ENCODE data around the gene FIBCD1. TPM values are rescaled to one million over a fixed set of nuclear protein-coding genes. Genes with fewer than 3 reads are reported as not detected.

Gene FIBCD1
- total and polyA plus RNA-seq, 12 donors: 0.11 to 55.7 (median 18.3) TPM

DNA sequence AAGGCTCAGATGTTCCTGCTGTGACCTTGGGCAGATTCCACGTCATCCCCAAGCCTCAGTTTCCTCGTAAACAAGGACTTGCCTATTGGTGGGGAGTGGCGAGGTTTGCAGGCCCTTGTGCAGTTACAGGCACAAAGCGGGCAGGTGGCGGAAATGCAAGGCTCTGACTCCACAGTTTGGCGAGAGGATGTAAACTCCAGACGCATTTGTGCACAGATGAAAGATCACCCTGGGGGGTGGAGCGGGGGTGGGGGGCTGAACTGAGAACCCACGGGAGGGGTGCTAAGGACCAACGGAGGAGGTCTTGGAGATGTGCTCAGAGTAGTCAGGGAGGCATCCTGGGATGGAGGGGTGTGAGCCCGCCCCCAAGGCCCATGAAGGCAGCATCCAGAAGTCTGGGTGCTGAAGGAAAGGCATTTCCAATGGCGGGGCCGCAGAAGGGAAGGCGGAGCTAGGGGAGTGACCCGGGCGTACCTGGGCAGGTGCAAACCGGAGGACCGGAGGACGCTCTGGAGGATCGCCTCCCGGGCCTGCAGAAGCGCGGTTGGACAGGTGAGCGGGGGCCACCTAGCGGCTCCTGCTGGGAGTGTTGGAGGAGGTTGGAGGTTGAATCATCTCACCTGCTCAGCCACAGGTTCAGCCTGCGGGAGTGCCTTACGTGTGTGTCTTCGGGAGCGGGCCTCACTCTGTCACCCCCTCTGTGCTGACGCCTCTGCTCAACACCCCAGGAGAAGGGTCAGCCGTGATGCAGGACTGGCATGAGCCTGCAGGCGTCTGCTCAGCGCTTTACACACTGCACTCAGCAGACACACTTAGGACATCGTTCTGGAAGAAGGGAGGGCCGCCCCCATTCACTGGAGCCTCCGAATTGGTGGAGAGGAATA lies 1.9 kb upstream of the FIBCD1 start:
- peak; percentile 52 to 83 (median 76) for DNase-seq
- peaks cover 20 to 27% of the 10 kb centered on the region in 2 donors for H3K4me1 ChIP-seq (replicated peaks in 1 of 2)
- H3K9me3 ChIP-seq (replicated peaks in 1 of 3): no peaks in the 10 kb centered on the region
- 6 to 14% (median 8%) methylated on average over 15 to 36 of the region's 36 CpGs for WGBS, 4 donors
- H3K4me3 ChIP-seq: no peak overlapping the region
- TF ChIP-seq CTCF (IDR thresholded peaks at IDR 0.05) (peak; percentile 66 to 88 (median 82)), POLR2A (IDR thresholded peaks at IDR 0.05) (no peak)
- H3K27ac ChIP-seq: no peak overlapping the region
- peaks cover 39% of the 10 kb centered on the region for H3K27me3 ChIP-seq
- no peaks in the 10 kb centered on the region for H3K36me3 ChIP-seq (replicated peaks in 1 of 2)
- intact Hi-C loops (cut with DNase I): loop anchor here (5.0 kb wide), 2 partner anchors 74 to 244 kb away; no protein-coding TSS in a partner anchor

DNA sequence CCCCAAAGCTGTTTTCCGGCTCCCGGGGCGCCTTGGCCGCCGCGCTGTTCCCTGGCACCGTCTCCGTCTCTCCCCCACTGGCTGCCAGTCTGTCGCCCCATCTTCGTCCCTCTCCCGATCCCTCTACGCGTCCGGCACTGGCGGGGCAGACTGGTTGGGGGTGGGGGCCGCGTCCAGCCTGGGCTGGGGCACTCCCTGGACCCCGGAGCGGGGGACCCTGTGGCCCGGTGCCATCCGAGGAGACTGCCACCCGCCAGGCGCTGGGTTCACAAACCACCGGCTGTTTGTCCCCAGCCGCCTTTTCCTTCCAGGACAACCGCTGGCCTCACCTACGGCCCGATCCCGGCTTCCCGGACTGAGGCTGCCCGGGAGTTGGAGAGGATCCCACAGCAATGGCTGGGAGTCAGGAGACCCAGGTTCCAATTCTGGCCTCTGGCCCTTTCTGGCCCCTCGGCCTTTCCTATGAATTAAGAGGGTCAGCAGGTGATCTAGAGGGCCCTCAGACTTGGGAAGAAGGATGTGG lies 1.0 kb upstream of the FIBCD1 start:
- Histone ChIP-seq H3K27ac (no peak overlapping the region), H3K36me3 (replicated peaks in 1 of 2) (no peaks in the 10 kb centered on the region), H3K9me3 (replicated peaks in 1 of 3) (no peaks in the 10 kb centered on the region), H3K4me3 (no peak overlapping the region), H3K27me3 (peaks cover 39% of the 10 kb centered on the region), H3K4me1 (replicated peaks in 1 of 2) (peaks cover 28 to 35% of the 10 kb centered on the region in 2 donors)
- no peak for DNase-seq
- TF ChIP-seq CTCF (IDR thresholded peaks at IDR 0.05) (no peak), POLR2A (IDR thresholded peaks at IDR 0.05) (no peak)
- WGBS, 4 donors: 2 to 20% (median 9%) methylated on average over 1 to 32 of the region's 32 CpGs
- intact Hi-C loops (cut with DNase I): loop anchor here (5.0 kb wide), 2 partner anchors 73 to 243 kb away; no protein-coding TSS in a partner anchor

- 1 to 2% (median 1%) methylated on average over 19 to 74 of the region's 75 CpGs for WGBS, 4 donors
- peaks cover 32 to 39% of the 10 kb centered on the region in 2 donors for H3K4me1 ChIP-seq (replicated peaks in 1 of 2)
- TF ChIP-seq CTCF (IDR thresholded peaks at IDR 0.05) (no peak), POLR2A (IDR thresholded peaks at IDR 0.05) (no peak)
- H3K9me3 ChIP-seq (replicated peaks in 1 of 3): no peaks in the 10 kb centered on the region
- peaks cover 39% of the 10 kb centered on the region for H3K27me3 ChIP-seq
- intact Hi-C loops (cut with DNase I): loop anchor here (5.0 to 10.0 kb wide), 3 partner anchors 72 to 242 kb away; no protein-coding TSS in a partner anchor
- no peak overlapping the region for H3K27ac ChIP-seq
- H3K36me3 ChIP-seq (replicated peaks in 1 of 2): no peaks in the 10 kb centered on the region
- H3K4me3 ChIP-seq: peak overlapping the region in 2 of 4 donors; percentile 30 to 68
- DNase-seq: no peak
Measured at GRCh38 chr9:130939405-130940026, 469 bp upstream of the FIBCD1 start.

DNA sequence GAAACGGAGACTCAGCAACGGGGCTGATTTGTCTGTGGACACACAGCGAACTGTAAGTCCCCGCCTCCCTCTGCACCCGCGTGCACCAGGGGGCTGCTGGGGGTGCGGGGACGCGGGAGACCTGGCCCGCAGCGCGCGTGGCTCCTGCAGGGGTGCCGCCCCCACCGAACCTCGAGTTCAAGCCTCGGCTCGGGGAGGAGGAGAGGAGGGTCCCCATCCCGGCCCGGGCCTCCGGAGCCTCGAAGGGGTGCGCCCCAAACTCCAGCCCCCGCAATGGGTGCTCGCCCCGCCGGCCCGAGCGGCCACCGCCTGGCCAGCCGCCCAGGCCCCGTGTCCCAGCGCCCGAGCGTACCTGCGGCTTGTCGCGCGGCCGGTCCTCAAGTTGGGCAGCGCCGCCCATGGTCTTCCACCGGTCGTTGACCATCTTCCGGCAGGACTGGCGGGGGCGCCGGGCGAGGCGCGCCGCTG lies 829 bp downstream of the FIBCD1 start:
- no peak for DNase-seq
- H3K9me3 ChIP-seq (replicated peaks in 1 of 3): no peaks in the 10 kb centered on the region
- peaks cover 39% of the 10 kb centered on the region for H3K27me3 ChIP-seq
- H3K4me3 ChIP-seq: peak overlapping the region in 1 of 4 donors; percentile 68
- WGBS, 4 donors: 4 to 60% (median 5%) methylated on average over 1 to 52 of the region's 52 CpGs
- peaks cover 38 to 43% of the 10 kb centered on the region in 2 donors for H3K4me1 ChIP-seq (replicated peaks in 1 of 2)
- no peak for TF ChIP-seq CTCF (IDR thresholded peaks at IDR 0.05)
- intact Hi-C loops (cut with DNase I): loop anchor here in 1 of 2 donors (10.0 kb wide), 1 partner anchor 233 kb away; no protein-coding TSS in a partner anchor
- no peak overlapping the region for H3K27ac ChIP-seq
- no peaks in the 10 kb centered on the region for H3K36me3 ChIP-seq (replicated peaks in 1 of 2)
